Transverse colon (tissue), 4 donors: ENCODE measurements around the gene YTHDC1. TPM values are rescaled to one million over a fixed set of nuclear protein-coding genes. Genes with fewer than 3 reads are reported as not detected.

Experiments
- DNase-seq: peaks from one replicate; pipeline ENCODE4 v3.0.0-alpha.2; 2019
- H3K27ac ChIP-seq, 4 donors: fragments of 200-600 bp; sonication (generic); 2 replicates each; pipeline ENCODE4 v1.5.1; 2016 to 2018; ENCODE audit warnings: inconsistent platforms in 4 of 4
- H3K27me3 ChIP-seq: fragments of 200-600 bp; sonication (generic); 2 replicates; pipeline ENCODE4 v1.5.1; 2017; ENCODE audit warnings: inconsistent platforms
- H3K36me3 ChIP-seq, 4 donors: fragments of 200-600 bp; sonication (generic); 2 replicates each; pipeline ENCODE4 v1.5.1; 2017 to 2019; ENCODE audit warnings: inconsistent platforms in 4 of 4
- H3K4me1 ChIP-seq, 4 donors: fragments of 200-600 bp; sonication (generic); 2 replicates each; pipeline ENCODE4 v1.5.1; 2017 to 2020; ENCODE audit warnings: inconsistent platforms in 4 of 4
- H3K4me3 ChIP-seq, 4 donors: fragments of 200-600 bp; sonication (generic); 1 replicate in 1 of 4; 2 replicates in 3 of 4; pipeline versions ENCODE4 v1.5.1 to v1.6.1; 2017 to 2019; ENCODE audit warnings: inconsistent platforms in 4 of 4
- H3K9me3 ChIP-seq, 2 donors: fragments of 200-600 bp; sonication (generic); 2 replicates each; pipeline ENCODE4 v1.5.1; 2017 to 2019; ENCODE audit warnings: inconsistent platforms in 2 of 2
- CTCF ChIP-seq, 5 experiments: fragments of 200-600 bp in 3 of 5; fragments of 450-650 bp in 2 of 5; sonication (generic) in 3 of 5; IDR thresholded peaks; 1 replicate in 2 of 5; 2 replicates in 3 of 5; pipeline ENCODE4 v1.5.1; 2016 to 2017; ENCODE audit warnings: antibody characterized with exemption in 5 of 5, inconsistent platforms in 3 of 5, mild to moderate bottlenecking in 2 of 5, moderate library complexity in 1 of 5
- EP300 ChIP-seq: sonication (generic); formaldehyde crosslinking; IDR thresholded peaks from one replicate; pipeline ENCODE4 v1.6.1; 2017; ENCODE audit warnings: antibody characterized with exemption, low read depth
- POLR2A ChIP-seq: fragments of 450-650 bp; IDR thresholded peaks from one replicate; pipeline ENCODE4 v1.6.1; 2016; ENCODE audit warnings: antibody characterized with exemption, mild to moderate bottlenecking, moderate library complexity
- POLR2AphosphoS5 ChIP-seq, 3 donors: sonication (generic); formaldehyde crosslinking; IDR thresholded peaks; one replicate each; pipeline ENCODE4 v1.6.1; 2016; ENCODE audit warnings: antibody characterized with exemption in 3 of 3
- WGBS, 2 donors: methylation state at CpG; one replicate each; pipeline ENCODE4 v1.1.5; 2018; ENCODE audit warnings: low coverage in 1 of 2; 5-methylcytosine and 5-hydroxymethylcytosine counted together
- in situ Hi-C, 4 donors: fragments of 200-750 bp; cut with MboI; loops; one replicate each; pipeline versions ENCODE4 v1.15.0 to v1.15.1; 2017; ENCODE audit warnings: low sequenced_read_pairs in 3 of 4, low pct_ligation_motif_present in 1 of 4, low pct_unique_long_range_greater_than_20kb in 1 of 4
- intact Hi-C: fragments of 100-400 bp; cut with DNase I; formaldehyde crosslinking; loops from one replicate; pipeline ENCODE4 v1.15.1; 2023; ENCODE audit warnings: low total_unique reads
- total RNA-seq, 4 donors: library from RNA; depleted of rRNA; stranded (reverse); fragments of >200 nt; gene quantifications; one replicate each; pipeline ENCODE4 v1.1.0, GENCODE V29; 2016

YTHDC1 gene
- total RNA-seq, 4 donors from 2014 or later = 47.4 to 183 (median 82.7) TPM

- 87 to 92% methylated on average over 7 to 9 of the region's 9 CpGs for WGBS, 2 donors
- intact Hi-C loops (loop anchor here (5.0 kb wide), 1 partner anchor 938 kb away; no protein-coding TSS in a partner anchor), in situ Hi-C loops (no loop called here)
- Histone ChIP-seq H3K9me3 (no peaks in the 10 kb centered on the region), H3K36me3 (no peaks in the 10 kb centered on the region), H3K4me1 (no peaks in the 10 kb centered on the region), H3K4me3 (no peak overlapping the region), H3K27me3 (no peaks in the 10 kb centered on the region), H3K27ac (no peak overlapping the region)
- TF ChIP-seq EP300 = no peak
- no peak for TF ChIP-seq POLR2A
- no peak for TF ChIP-seq CTCF (IDR thresholded peaks at IDR 0.05)
- no peak for TF ChIP-seq POLR2AphosphoS5 (IDR thresholded peaks at IDR 0.05)
- no peak for DNase-seq
Measured at GRCh38 chr4:68304731-68305130, 45.2 kb downstream of the YTHDC1 start.

- no peak for DNase-seq
Measured at GRCh38 chr4:68299492-68300457, 50.1 kb downstream of the YTHDC1 start.

GRCh38 chr4:68297137-68297536 lies 52.8 kb downstream of the YTHDC1 start:
- Histone ChIP-seq H3K27ac (no peak overlapping the region), H3K36me3 (no peaks in the 10 kb centered on the region), H3K4me3 (no peak overlapping the region), H3K27me3 (no peaks in the 10 kb centered on the region), H3K9me3 (no peaks in the 10 kb centered on the region), H3K4me1 (no peaks in the 10 kb centered on the region)
- 85 to 93% methylated on average over 3 to 4 of the region's 4 CpGs for WGBS, 2 donors
- no peak for DNase-seq
- intact Hi-C loops = no loop called here
- in situ Hi-C loops = no loop called here
- TF ChIP-seq CTCF (IDR thresholded peaks at IDR 0.05) (no peak), POLR2AphosphoS5 (IDR thresholded peaks at IDR 0.05) (no peak), POLR2A (no peak), EP300 (no peak)

More at GRCh38 chr4:68299492-68300457, 50.1 kb downstream of the YTHDC1 start:
- H3K4me1 ChIP-seq = no peaks in the 10 kb centered on the region
- TF ChIP-seq POLR2A = no peak
- no peak for TF ChIP-seq EP300
- TF ChIP-seq CTCF (IDR thresholded peaks at IDR 0.05) = no peak
- TF ChIP-seq POLR2AphosphoS5 (IDR thresholded peaks at IDR 0.05) = no peak
- WGBS, 2 donors = 46 to 59% methylated on average over 9 of the region's 9 CpGs
- H3K27me3 ChIP-seq = no peaks in the 10 kb centered on the region
- H3K4me3 ChIP-seq = no peak overlapping the region
- in situ Hi-C loops = no loop called here
- H3K36me3 ChIP-seq = no peaks in the 10 kb centered on the region
- H3K27ac ChIP-seq = no peak overlapping the region
- intact Hi-C loops = loop anchor here (5.0 kb wide), 1 partner anchor 943 kb away; no protein-coding TSS in a partner anchor
- H3K9me3 ChIP-seq = no peaks in the 10 kb centered on the region

GRCh38 chr4:68291256-68291655 lies 58.6 kb downstream of the YTHDC1 start:
- no peak for TF ChIP-seq POLR2AphosphoS5 (IDR thresholded peaks at IDR 0.05)
- TF ChIP-seq CTCF (IDR thresholded peaks at IDR 0.05) = no peak
- no peak for TF ChIP-seq EP300
- no peak for TF ChIP-seq POLR2A
- in situ Hi-C loops (no loop called here), intact Hi-C loops (no loop called here)
- no peak for DNase-seq
- Histone ChIP-seq H3K27me3 (no peaks in the 10 kb centered on the region), H3K9me3 (no peaks in the 10 kb centered on the region), H3K27ac (no peak overlapping the region), H3K4me3 (no peak overlapping the region), H3K36me3 (no peaks in the 10 kb centered on the region), H3K4me1 (no peaks in the 10 kb centered on the region)
- 96% methylated on average over 1 of the region's 1 CpG; no CpG with 5 or more reads in 1 of the 2 donors for WGBS, 2 donors
